Activated CD4-positive, alpha-beta T cell treated with anti-CD3 and anti-CD28 coated beads, Interleukin-2, amount 10 ng/mL, durations not matched to agents 7 days and 5 days (primary cell): Measurements from ENCODE around the gene PRAMEF13. TPM values are rescaled to one million over a fixed set of nuclear protein-coding genes. Genes with fewer than 3 reads are reported as not detected.
"Not testable (repeated sequence)": the region's sequence is repeated elsewhere in the genome, so short reads cannot be mapped to it uniquely, and the experiment has no call there.

Experiments
- CTCF ChIA-PET: fragments of 350-600 bp; sonication (Branson Sonifier 250); formaldehyde crosslinking; loops from one replicate; lab custom pipeline; 2021; ENCODE audit warnings: antibody characterized with exemption; lab: Charles Lee
- POLR2A ChIA-PET: fragments of 350-600 bp; sonication (Branson Sonifier 250); formaldehyde crosslinking; loops from one replicate; lab custom pipeline; 2021; ENCODE audit warnings: antibody characterized with exemption; lab: Charles Lee
- DNase-seq: peaks from one replicate; pipeline ENCODE4 v3.0.0-alpha.2; 2020
- H3K27ac Mint-ChIP-seq: one replicate; pipeline ENCODE4 v1.8.0; 2021; ENCODE audit warnings: mild to moderate bottlenecking, moderate library complexity, mixed read lengths
- H3K27me3 Mint-ChIP-seq: one replicate; pipeline ENCODE4 v1.8.0; 2021; ENCODE audit warnings: mixed read lengths
- H3K36me3 Mint-ChIP-seq: one replicate; pipeline ENCODE4 v1.8.0; 2021; ENCODE audit warnings: low read depth, mixed read lengths
- H3K4me1 Mint-ChIP-seq: one replicate; pipeline ENCODE4 v1.8.0; 2021; ENCODE audit warnings: mixed read lengths
- H3K4me3 Mint-ChIP-seq: one replicate; pipeline ENCODE4 v1.8.0; 2021; ENCODE audit warnings: mild to moderate bottlenecking, moderate library complexity, mixed read lengths
- H3K9me3 Mint-ChIP-seq: one replicate; pipeline ENCODE4 v1.8.0; 2021; ENCODE audit warnings: mixed read lengths
- total RNA-seq, 2 experiments: library from RNA; stranded (reverse); gene quantifications; one replicate each; pipeline ENCODE4 v1.2.3, GENCODE V29; 2021

PRAMEF13 gene, protein sequence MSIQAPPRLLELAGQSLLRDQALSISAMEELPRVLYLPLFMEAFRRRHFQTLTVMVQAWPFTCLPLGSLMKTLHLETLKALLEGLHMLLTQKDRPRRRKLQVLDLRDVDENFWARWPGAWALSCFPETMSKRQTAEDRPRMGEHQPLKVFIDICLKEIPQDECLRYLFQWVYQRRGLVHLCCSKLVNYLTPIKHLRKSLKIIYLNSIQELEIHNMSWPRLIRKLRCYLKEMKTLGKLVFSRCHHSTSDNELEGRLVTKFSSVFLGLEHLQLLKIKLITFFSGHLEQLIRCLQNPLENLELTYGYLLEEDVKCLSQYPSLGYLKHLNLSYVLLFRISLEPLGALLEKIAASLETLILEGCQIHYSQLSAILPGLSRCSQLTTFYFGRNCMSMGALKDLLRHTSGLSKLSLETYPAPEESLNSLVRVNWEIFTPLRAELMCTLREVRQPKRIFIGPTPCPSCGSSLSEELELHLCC
- not detected for total RNA-seq

GRCh38 chr1:13201309-13201708, at the start of gene PRAMEF13:
TSS of gene PRAMEF13 (minus strand) at chr1:13201409. CDS start at chr1:13199589, 1,820 bp downstream.
- H3K9me3 Mint-ChIP-seq, POLR2A ChIA-PET, H3K27me3 Mint-ChIP-seq: not testable (repeated sequence)

GRCh38 chr1:13247122-13247521, 45.9 kb upstream of the PRAMEF13 start:
- H3K4me1 Mint-ChIP-seq, H3K36me3 Mint-ChIP-seq, H3K27ac Mint-ChIP-seq, H3K4me3 Mint-ChIP-seq, CTCF ChIA-PET, POLR2A ChIA-PET, H3K27me3 Mint-ChIP-seq, H3K9me3 Mint-ChIP-seq, DNase-seq: not testable (repeated sequence)

More at GRCh38 chr1:13201309-13201708, at the start of gene PRAMEF13:
- CTCF ChIA-PET, H3K4me1 Mint-ChIP-seq, H3K36me3 Mint-ChIP-seq, H3K27ac Mint-ChIP-seq, DNase-seq, H3K4me3 Mint-ChIP-seq: not testable (repeated sequence)

DNA sequence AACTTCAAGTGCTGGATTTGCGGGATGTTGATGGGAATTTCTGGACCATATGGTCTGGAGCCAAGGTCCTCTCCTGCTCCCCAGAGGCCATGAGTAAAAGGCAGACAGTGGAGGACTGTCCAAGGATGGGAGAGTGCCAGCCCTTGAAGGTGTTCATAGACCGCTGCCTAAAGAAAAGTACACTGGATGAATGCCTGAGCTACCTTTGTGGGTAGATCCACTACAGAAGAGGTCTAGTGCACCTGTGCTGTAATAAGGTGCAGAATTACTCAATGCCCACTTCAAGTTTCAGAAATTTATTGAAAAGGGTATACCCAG, 45.3 kb upstream of the PRAMEF13 start:
- H3K4me3 Mint-ChIP-seq, H3K4me1 Mint-ChIP-seq, DNase-seq, POLR2A ChIA-PET, H3K27me3 Mint-ChIP-seq, H3K27ac Mint-ChIP-seq, CTCF ChIA-PET, H3K9me3 Mint-ChIP-seq, H3K36me3 Mint-ChIP-seq: not testable (repeated sequence)

DNA sequence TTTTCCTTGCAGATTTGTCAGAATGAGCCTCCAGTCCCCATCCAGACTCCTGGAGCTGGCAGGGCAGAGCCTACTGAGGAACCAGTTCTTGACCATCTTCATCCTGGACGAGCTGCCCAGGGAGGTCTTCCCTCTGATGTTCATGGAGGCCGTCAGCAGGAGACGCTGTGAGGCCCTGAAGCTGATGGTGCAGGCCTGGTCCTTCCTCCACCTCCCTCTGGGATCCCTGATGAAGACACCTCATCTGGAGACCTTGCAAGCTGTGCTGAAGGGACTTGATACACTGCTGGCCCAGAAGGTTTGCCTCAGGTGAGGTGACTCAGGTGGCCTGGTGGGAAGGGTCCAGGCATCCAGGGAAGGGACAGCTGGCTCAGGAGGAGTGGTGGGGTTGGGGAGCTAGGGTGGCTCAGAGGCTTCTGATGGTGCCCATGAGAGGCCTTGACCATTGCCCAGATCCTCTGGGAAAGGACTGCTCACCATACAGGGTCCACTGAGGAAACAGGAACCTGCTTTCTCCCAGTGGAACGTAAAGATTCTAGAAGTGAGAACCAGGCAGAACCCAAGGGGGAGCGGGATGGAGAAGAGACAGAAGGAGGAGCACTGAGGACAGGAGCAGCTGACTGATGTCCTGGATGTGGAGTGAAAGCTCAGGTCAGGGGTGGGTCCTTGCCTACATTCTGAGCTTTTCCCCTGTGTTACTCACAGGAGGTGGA, 44.8 kb upstream of the PRAMEF13 start:
- H3K4me3 Mint-ChIP-seq, DNase-seq, H3K36me3 Mint-ChIP-seq, H3K27ac Mint-ChIP-seq, CTCF ChIA-PET, H3K4me1 Mint-ChIP-seq, H3K27me3 Mint-ChIP-seq, POLR2A ChIA-PET, H3K9me3 Mint-ChIP-seq: not testable (repeated sequence)

DNA sequence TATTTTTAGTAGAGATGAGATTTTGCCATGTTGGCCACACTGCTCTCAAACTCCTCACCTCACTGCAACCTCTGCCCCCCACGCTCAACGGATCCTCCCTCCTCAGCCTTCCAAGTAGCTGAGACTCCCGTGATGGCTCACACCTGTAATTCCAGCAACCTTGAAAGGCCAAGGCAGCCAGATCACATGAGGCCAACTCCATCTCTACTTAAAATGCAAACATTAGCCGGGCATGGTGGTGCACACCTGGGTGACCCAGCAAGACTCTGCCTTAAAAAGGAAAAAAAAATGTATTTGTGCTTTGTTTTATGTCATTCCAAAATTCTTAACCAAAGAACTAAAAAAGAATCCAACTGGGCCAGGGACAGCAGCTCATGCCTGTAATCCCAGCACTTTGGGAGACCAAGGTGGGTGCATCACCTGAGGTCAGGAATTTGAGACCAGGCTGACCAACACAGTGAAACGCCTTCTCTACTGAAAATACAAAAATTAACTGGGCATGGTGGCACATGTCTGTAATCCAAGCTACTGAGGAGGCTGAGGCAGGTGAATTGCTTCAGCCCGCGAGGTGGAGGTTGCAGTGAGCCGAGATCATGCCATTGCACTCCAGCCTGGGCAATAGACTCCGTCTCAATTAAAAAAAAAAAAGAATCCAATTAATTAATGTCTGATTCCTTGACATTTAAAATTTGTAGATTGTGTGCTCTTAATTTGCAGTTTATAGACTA, 42.5 kb upstream of the PRAMEF13 start:
- H3K4me3 Mint-ChIP-seq, H3K4me1 Mint-ChIP-seq, CTCF ChIA-PET, H3K27ac Mint-ChIP-seq, H3K9me3 Mint-ChIP-seq, POLR2A ChIA-PET, H3K36me3 Mint-ChIP-seq, DNase-seq, H3K27me3 Mint-ChIP-seq: not testable (repeated sequence)

GRCh38 chr1:13239633-13240032, 38.4 kb upstream of the PRAMEF13 start:
- CTCF ChIA-PET, H3K36me3 Mint-ChIP-seq, DNase-seq, H3K27me3 Mint-ChIP-seq, POLR2A ChIA-PET, H3K4me3 Mint-ChIP-seq, H3K27ac Mint-ChIP-seq, H3K4me1 Mint-ChIP-seq, H3K9me3 Mint-ChIP-seq: not testable (repeated sequence)

DNA sequence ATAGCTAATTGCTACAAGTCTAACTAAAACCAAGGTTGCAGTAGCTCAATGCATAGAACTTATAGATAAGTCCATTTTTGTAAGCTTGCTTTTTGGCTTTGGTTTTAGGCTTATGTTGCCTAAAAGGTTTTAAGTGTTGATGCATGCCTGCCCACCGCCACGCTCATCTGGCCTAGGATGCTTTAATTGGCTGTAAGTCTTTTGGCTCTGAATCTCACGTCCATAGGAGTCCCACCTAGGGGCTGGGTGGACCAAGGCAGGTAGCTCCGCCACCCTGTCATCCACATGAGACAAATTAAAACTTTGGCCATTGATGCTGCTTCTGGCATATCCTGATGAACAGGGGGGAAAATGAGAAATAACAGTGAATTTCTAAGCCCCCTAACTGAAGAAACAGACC, 36.4 kb upstream of the PRAMEF13 start:
- DNase-seq, H3K9me3 Mint-ChIP-seq, H3K27ac Mint-ChIP-seq, POLR2A ChIA-PET, H3K36me3 Mint-ChIP-seq, H3K27me3 Mint-ChIP-seq, H3K4me3 Mint-ChIP-seq, CTCF ChIA-PET, H3K4me1 Mint-ChIP-seq: not testable (repeated sequence)

GRCh38 chr1:13234057-13234456, 32.8 kb upstream of the PRAMEF13 start:
- H3K36me3 Mint-ChIP-seq, H3K4me1 Mint-ChIP-seq, CTCF ChIA-PET: not testable (repeated sequence)

GRCh38 chr1:13232056-13232455, 30.8 kb upstream of the PRAMEF13 start:
- H3K4me3 Mint-ChIP-seq, CTCF ChIA-PET, DNase-seq, H3K27ac Mint-ChIP-seq, POLR2A ChIA-PET, H3K27me3 Mint-ChIP-seq, H3K4me1 Mint-ChIP-seq, H3K9me3 Mint-ChIP-seq, H3K36me3 Mint-ChIP-seq: not testable (repeated sequence)

More at GRCh38 chr1:13234057-13234456, 32.8 kb upstream of the PRAMEF13 start:
- DNase-seq, H3K27me3 Mint-ChIP-seq, POLR2A ChIA-PET, H3K27ac Mint-ChIP-seq, H3K4me3 Mint-ChIP-seq, H3K9me3 Mint-ChIP-seq: not testable (repeated sequence)

DNA sequence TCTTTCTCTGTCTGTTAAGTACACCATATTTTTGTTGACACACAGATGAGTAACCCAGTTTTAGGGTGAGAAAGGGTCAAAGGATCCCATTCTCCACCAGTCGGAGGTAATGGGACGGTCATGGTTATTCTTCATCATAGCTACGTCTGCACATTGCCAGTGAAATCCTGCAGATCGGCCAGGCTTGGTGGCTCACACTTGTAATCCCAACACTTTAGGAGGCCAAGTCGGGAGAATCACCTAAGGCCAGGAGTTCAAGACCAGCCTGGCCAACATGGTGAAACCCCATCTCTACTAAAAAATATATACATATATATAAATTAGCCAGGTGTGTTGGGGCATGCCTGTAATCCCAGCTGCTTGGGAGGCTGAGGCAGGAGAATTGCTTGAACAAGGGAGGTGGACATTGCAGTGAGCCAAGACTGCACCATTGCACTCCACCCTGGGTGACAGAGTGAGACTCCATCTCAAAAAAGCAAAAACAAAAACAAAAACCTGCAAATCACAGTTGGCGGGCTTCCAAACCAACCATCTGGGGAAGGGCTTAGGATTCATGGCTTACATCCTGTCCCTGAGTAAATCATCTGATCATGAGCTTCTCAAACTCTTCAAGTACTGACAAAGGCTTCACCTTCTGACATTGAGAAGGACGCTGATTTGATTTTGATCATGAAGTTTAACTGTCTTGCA, 30.0 kb upstream of the PRAMEF13 start:
- H3K9me3 Mint-ChIP-seq, H3K27ac Mint-ChIP-seq, H3K4me1 Mint-ChIP-seq, DNase-seq, CTCF ChIA-PET, H3K4me3 Mint-ChIP-seq, H3K27me3 Mint-ChIP-seq, H3K36me3 Mint-ChIP-seq, POLR2A ChIA-PET: not testable (repeated sequence)

GRCh38 chr1:13230601-13231000, 29.4 kb upstream of the PRAMEF13 start:
- CTCF ChIA-PET, H3K4me1 Mint-ChIP-seq, H3K4me3 Mint-ChIP-seq, H3K27ac Mint-ChIP-seq, H3K36me3 Mint-ChIP-seq, POLR2A ChIA-PET, H3K9me3 Mint-ChIP-seq, DNase-seq, H3K27me3 Mint-ChIP-seq: not testable (repeated sequence)

GRCh38 chr1:13230096-13230495, 28.9 kb upstream of the PRAMEF13 start:
- H3K4me1 Mint-ChIP-seq, DNase-seq, H3K27ac Mint-ChIP-seq, POLR2A ChIA-PET, H3K36me3 Mint-ChIP-seq, CTCF ChIA-PET, H3K27me3 Mint-ChIP-seq, H3K9me3 Mint-ChIP-seq, H3K4me3 Mint-ChIP-seq: not testable (repeated sequence)

- H3K4me3 Mint-ChIP-seq: no peak overlapping the region
- no peaks in the 10 kb centered on the region for H3K4me1 Mint-ChIP-seq
- H3K27me3 Mint-ChIP-seq: no peaks in the 10 kb centered on the region
- DNase-seq: peak; percentile 52
- no peak overlapping the region for H3K27ac Mint-ChIP-seq
- ChIA-PET CTCF (no interaction called here), POLR2A (no interaction called here)
- H3K36me3 Mint-ChIP-seq: no peaks in the 10 kb centered on the region
- H3K9me3 Mint-ChIP-seq: no peaks in the 10 kb centered on the region
Measured at GRCh38 chr1:13228343-13228781, 27.2 kb upstream of the PRAMEF13 start.
